DND-41 (cell line): ENCODE data around the gene CIAO1.

Source experiments
- ATAC-seq: fragments of 200-7000 bp; cut with Tn5 transposase; 3 replicates; pipeline ENCODE4 v1.9.1; 2021; ENCODE audit warnings: low read depth; ENCODE audit not compliant: insufficient read depth
- DNase-seq: peaks from one replicate; pipeline ENCODE4 v3.0.0-alpha.2; 2020
- H2AFZ ChIP-seq: 2 replicates; pipeline ENCODE4 v1.6.0; 2012; ENCODE audit warnings: low read depth, low read length
- H3K27ac ChIP-seq: 2 replicates; pipeline ENCODE4 v1.5.1; 2012; ENCODE audit warnings: low read length, inconsistent platforms
- H3K27me3 ChIP-seq: fragments of 200-600 bp; sonication (generic); 2 replicates; pipeline ENCODE4 v1.6.0; 2012; ENCODE audit warnings: low read length, mild to moderate bottlenecking, inconsistent platforms; ENCODE audit not compliant: insufficient read depth, poor library complexity
- H3K36me3 ChIP-seq: 2 replicates; pipeline ENCODE4 v1.5.1; 2012; ENCODE audit warnings: low read length, inconsistent platforms; ENCODE audit not compliant: insufficient read depth
- H3K4me1 ChIP-seq: 2 replicates; pipeline ENCODE4 v1.5.1; 2012; ENCODE audit warnings: mild to moderate bottlenecking, low read length; ENCODE audit not compliant: insufficient read depth
- H3K4me2 ChIP-seq: 2 replicates; pipeline ENCODE4 v1.6.0; 2012; ENCODE audit warnings: mild to moderate bottlenecking, moderate library complexity, low read length, inconsistent platforms; ENCODE audit not compliant: insufficient read depth
- H3K4me3 ChIP-seq, 2 experiments: fragments of 200-600 bp in 1 of 2; shearing (Covaris generic) in 1 of 2; 2 replicates each; pipeline ENCODE4 v1.5.1; 2012 to 2016; ENCODE audit warnings: inconsistent platforms in 2 of 2, low read length in 2 of 2, mild to moderate bottlenecking in 2 of 2, low read depth in 1 of 2, moderate library complexity in 1 of 2
- H3K79me2 ChIP-seq: 2 replicates; pipeline ENCODE4 v1.6.0; 2012; ENCODE audit warnings: low read length, inconsistent platforms; ENCODE audit not compliant: insufficient read depth
- H3K9ac ChIP-seq: 2 replicates; pipeline ENCODE4 v1.6.0; 2012; ENCODE audit warnings: low read depth, mild to moderate bottlenecking, inconsistent platforms, low read length, moderate library complexity
- H3K9me3 ChIP-seq: 2 replicates; pipeline ENCODE4 v1.5.1; 2012; ENCODE audit warnings: low read length, moderate library complexity, mild to moderate bottlenecking, inconsistent platforms; ENCODE audit not compliant: insufficient read depth, severe bottlenecking
- H4K20me1 ChIP-seq: 2 replicates; pipeline ENCODE4 v1.6.0; 2012; ENCODE audit warnings: low read length; ENCODE audit not compliant: insufficient read depth
- CTCF ChIP-seq: IDR thresholded peaks from 2 replicates; pipeline ENCODE4 v1.5.1; 2012; ENCODE audit warnings: borderline replicate concordance, low read length, moderate library complexity, mild to moderate bottlenecking; ENCODE audit not compliant: poor library complexity, severe bottlenecking; ENCODE audit errors: extremely low read depth
- EZH2 ChIP-seq: IDR thresholded peaks from 3 replicates; pipeline ENCODE4 v1.6.1; 2012; ENCODE audit warnings: borderline replicate concordance, low read depth, mild to moderate bottlenecking, moderate library complexity, low read length, inconsistent platforms; ENCODE audit not compliant: severe bottlenecking

CIAO1 gene

GRCh38 chr2:96251721-96252292 lies 14.2 kb upstream of the CIAO1 start:
- H3K79me2 ChIP-seq, result peaks cover 2% of the 10 kb centered on the region; the same call in 1 of the 2 replicates
- H3K27me3 ChIP-seq, result no peaks in the 10 kb centered on the region
- no peak overlapping the region for H3K4me2 ChIP-seq
- no peak for DNase-seq
- H3K36me3 ChIP-seq, result peaks cover 48% of the 10 kb centered on the region
- ATAC-seq, result no peak
- TF ChIP-seq CTCF (no peak), EZH2 (no peak)
- H4K20me1 ChIP-seq, result peaks cover 2% of the 10 kb centered on the region
- no peak overlapping the region for H3K27ac ChIP-seq
- no peak overlapping the region for H2AFZ ChIP-seq
- no peak overlapping the region for H3K9ac ChIP-seq
- no peaks in the 10 kb centered on the region for H3K9me3 ChIP-seq
- no peaks in the 10 kb centered on the region for H3K4me1 ChIP-seq
- H3K4me3 ChIP-seq, result no peak overlapping the region

DNA sequence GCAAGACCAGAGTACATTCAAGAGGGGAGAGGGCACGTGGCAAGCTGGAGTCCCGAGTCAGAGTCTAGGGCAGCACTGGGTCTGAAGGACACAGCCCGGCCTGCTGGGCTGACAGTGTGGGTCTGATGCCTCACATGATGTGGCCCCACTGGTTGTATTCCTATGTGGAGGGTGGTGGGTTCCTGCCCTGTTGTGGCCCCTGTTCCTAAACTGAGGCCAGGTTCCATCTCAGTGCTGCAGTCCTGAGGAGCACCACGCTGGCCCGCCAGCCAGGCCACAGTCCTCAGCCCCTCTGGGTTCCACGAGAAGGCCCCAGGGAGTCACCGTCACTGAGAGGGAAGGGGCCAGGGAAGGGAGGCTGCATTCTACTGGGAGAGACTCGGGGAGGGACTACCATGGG lies 13.5 kb upstream of the CIAO1 start:
- H3K79me2 ChIP-seq, result peaks cover 5% of the 10 kb centered on the region; the same call in 1 of the 2 replicates
- H3K36me3 ChIP-seq, result peaks cover 49% of the 10 kb centered on the region
- no peaks in the 10 kb centered on the region for H3K4me1 ChIP-seq
- no peaks in the 10 kb centered on the region for H3K9me3 ChIP-seq
- no peak for ATAC-seq
- H3K4me3 ChIP-seq, result no peak overlapping the region
- H3K27me3 ChIP-seq, result no peaks in the 10 kb centered on the region
- no peak overlapping the region for H3K4me2 ChIP-seq
- TF ChIP-seq EZH2 (no peak), CTCF (no peak)
- no peak overlapping the region for H3K27ac ChIP-seq
- H3K9ac ChIP-seq, result no peak overlapping the region
- H2AFZ ChIP-seq, result no peak overlapping the region
- DNase-seq, result no peak
- peaks cover 4% of the 10 kb centered on the region for H4K20me1 ChIP-seq

- Histone ChIP-seq H4K20me1 (peaks cover 4% of the 10 kb centered on the region), H3K36me3 (peaks cover 50% of the 10 kb centered on the region), H3K4me2 (no peak overlapping the region), H3K27me3 (no peaks in the 10 kb centered on the region), H3K79me2 (peaks cover 8% of the 10 kb centered on the region; the same call in 1 of the 2 replicates), H3K4me1 (no peaks in the 10 kb centered on the region), H3K27ac (no peak overlapping the region), H3K9ac (no peak overlapping the region), H3K9me3 (no peaks in the 10 kb centered on the region), H3K4me3 (no peak overlapping the region), H2AFZ (no peak overlapping the region)
- TF ChIP-seq EZH2, result no peak
- no peak for TF ChIP-seq CTCF
- no peak for DNase-seq
- ATAC-seq, result no peak
Observed at GRCh38 chr2:96253006-96253405, 13.0 kb upstream of the CIAO1 start.
